ENCODE measurements around the gene DVL1.

DVL1 gene

DNA sequence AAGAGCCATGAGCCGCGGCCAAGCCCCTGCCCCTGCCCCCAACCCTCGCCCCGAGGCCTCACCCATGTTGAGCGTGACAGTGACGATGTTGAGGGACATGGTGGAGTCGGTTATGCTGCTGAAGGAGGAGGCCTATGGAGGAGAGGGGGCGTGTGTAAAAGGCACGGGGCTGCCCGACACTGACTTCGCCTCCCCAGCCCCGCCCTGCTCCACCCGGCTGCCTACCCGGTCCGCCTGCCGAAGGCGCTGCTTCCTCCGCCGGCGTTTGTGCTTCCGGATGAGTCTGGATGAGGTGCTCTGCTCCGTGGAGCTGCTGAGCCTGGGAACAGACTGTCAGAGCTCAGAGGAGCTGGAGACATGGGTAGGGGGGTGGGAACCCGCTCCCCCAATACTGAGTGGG, 9.0 kb downstream of the DVL1 start:
- no peak for DNase-seq

DNA sequence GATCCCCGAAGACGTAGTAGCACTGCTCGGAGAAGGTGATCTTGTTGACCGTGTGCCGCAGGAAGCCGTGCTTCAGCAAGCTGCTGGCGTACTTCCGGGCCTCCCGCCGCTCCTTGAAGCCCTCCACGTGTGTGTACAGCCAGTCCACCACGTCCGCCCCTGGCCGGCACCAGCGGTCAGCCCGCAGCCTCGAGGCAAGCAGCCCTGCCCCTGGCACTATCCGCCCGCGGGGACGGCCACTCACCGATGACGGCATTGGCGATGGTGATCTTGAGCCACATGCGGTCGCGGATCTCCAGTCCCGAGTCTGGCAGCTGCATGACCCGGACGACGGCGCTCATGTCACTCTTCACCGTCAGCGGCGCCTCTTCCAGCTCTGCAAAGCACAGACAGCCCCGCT, 10.9 kb downstream of the DVL1 start:
- no peak for DNase-seq

DNA sequence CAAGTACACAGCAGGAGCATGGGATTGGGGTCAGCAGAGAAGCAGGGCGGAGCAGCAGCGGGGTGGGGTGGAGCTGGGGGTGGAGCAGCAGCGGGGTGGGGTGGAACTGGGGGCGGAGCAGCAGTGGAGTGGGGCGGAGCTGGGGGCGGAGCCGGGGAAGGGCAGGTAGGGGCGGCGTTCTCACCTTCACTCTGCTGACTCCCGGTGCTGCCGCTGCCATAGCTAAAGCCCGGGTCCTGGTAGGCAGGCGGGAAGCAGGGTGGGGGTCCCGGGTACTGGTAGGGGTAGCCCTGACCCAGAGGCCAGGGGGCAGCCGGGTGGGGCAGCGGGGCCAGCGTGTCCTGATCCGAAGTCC, 11.4 kb downstream of the DVL1 start:
- DNase-seq = no peak

DNA sequence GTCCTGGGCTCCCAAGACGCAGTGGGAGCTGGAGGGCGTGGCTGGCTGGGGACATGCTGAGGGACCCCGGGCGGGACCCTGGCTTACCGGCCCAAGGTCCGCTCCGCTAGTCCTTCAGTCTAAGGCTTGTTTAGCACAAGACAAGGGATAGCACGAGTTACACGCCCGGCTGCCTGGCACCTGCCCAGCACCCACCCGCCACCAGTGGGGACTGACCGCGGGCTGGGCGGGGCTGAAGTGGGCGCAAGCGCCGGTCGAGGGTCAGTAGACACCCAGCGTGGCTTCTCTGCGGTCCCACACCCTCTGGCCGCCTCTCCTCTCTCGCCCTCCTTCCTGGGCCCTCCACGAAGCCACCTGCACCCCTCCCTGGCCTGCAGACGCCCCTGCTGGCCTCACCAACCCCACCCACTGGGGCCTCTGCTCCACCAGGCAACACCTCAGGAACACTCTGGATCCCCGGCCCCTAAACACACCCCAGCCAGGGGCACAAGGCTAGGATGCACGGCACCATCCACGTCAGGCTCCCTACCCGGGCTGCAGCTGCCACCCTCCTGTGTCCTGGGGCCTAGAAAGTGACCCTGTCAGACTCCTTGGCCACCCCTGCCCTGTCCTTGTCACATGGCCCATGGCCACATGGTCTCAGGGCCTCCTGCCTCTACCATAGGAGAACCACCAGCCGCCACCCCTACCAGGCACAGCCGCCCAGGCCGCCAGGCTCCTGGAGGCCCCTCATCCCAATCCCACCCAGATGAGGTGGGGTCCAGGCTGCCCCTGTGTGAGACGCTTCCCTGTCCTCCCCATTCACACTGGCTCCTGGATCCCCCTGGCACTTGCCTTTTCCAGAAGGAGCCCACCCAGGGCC, 12.1 kb downstream of the DVL1 start:
- no peak for DNase-seq

DNA sequence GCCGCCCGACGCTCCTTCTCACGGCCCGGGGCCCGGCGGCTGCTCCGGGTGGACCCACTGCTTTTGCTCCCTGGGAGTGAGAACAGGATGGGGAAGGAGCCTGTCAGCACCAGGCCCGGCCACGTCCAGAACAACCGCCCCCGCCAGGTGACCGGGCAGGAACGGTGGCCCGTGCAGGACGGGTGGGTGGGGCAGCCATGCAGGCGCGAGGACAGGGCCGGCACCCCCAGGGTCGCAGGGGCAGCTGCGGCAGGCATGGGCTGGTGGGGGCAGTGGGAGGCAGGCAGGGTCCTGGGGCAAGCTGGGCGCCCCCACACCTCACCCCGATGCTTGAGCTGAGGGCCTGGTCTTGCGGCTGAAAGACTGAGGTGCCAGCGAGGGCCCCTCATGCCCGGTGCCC, 12.8 kb downstream of the DVL1 start:
- DNase-seq = no peak

DNA sequence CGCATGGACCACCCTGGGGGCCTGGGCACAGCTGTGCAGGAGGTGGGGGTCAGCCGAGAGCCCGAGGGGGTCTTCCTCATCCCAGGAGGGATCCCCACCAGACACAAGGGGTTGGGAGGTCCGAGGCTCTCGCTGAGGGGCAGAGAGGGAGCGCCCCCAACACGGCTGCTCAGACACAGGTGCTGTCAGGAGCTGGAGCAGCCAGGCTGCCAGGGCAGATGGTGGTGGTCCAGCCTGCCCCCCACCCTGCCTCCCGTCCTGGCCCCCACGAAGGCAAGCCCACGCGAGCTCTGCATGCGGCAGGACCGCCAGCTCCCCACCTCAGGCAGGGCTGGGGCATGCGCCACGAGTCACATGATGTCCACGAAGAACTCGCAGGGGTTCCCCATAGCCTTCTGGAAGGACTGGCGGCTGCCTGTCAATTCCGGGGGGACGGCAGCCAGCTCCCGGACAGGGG, 13.4 kb downstream of the DVL1 start:
- no peak for DNase-seq

DNA sequence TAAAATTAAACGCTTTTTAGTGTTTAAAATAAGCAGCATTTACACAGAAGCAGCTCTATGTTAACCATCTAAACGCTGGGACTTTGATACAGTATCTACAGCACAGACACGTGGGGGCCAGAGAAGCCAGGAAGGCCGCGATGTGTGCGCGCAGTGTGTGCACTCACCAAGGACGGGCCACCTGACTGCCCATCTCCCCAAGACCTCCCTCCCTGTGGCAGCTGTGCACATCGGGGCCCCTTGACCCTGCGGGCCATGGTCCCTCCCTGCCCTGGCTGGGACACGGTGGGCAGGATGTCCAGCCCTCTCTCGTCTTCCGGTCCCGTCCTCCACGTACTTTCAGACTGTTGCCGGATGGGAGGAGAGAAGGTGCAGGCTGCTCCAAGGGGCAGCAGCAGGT, 13.9 kb downstream of the DVL1 start:
- DNase-seq = no peak

DNA sequence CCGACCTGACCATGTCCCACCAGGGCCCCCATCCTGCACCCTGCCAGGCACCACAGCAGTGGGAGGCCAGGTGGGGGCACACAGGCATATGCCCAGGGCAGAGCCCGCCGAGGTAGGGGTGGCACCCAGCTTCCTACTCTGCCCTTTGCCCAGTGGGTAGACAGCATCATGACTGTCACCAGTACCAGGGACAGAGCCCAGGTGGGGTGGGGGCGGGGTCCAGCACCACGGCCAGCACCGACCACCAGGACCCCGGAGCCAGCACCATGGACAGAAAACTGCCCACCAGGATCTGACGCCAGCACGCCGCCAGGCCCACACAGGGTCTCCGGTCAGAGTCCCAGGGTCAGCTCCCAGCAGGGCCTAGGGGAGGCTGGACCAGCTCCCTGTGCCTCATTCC, 14.4 kb downstream of the DVL1 start:
- DNase-seq = no peak

DNA sequence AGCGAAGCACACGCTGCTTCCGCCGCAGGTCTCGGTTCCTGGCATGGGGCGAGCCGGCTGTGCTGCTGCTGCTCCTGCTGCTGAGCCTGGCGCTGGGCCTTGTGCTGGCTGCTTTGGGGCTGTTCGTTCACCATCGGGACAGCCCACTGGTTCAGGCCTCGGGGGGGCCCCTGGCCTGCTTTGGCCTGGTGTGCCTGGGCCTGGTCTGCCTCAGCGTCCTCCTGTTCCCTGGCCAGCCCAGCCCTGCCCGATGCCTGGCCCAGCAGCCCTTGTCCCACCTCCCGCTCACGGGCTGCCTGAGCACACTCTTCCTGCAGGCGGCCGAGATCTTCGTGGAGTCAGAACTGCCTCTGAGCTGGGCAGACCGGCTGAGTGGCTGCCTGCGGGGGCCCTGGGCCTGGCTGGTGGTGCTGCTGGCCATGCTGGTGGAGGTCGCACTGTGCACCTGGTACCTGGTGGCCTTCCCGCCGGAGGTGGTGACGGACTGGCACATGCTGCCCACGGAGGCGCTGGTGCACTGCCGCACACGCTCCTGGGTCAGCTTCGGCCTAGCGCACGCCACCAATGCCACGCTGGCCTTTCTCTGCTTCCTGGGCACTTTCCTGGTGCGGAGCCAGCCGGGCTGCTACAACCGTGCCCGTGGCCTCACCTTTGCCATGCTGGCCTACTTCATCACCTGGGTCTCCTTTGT, 15.5 kb downstream of the DVL1 start:
- no peak for DNase-seq

DNA sequence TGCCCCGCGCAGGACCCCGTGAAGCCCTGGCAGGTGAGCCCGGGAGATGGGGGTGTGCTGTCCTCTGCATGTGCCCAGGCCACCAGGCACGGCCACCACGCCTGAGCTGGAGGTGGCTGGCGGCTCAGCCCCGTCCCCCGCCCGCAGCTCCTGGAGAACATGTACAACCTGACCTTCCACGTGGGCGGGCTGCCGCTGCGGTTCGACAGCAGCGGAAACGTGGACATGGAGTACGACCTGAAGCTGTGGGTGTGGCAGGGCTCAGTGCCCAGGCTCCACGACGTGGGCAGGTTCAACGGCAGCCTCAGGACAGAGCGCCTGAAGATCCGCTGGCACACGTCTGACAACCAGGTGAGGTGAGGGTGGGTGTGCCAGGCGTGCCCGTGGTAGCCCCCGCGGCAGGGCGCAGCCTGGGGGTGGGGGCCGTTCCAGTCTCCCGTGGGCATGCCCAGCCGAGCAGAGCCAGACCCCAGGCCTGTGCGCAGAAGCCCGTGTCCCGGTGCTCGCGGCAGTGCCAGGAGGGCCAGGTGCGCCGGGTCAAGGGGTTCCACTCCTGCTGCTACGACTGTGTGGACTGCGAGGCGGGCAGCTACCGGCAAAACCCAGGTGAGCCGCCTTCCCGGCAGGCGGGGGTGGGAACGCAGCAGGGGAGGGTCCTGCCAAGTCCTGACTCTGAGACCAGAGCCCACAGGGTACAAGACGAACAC, 16.3 kb downstream of the DVL1 start:
- DNase-seq = no peak

DNA sequence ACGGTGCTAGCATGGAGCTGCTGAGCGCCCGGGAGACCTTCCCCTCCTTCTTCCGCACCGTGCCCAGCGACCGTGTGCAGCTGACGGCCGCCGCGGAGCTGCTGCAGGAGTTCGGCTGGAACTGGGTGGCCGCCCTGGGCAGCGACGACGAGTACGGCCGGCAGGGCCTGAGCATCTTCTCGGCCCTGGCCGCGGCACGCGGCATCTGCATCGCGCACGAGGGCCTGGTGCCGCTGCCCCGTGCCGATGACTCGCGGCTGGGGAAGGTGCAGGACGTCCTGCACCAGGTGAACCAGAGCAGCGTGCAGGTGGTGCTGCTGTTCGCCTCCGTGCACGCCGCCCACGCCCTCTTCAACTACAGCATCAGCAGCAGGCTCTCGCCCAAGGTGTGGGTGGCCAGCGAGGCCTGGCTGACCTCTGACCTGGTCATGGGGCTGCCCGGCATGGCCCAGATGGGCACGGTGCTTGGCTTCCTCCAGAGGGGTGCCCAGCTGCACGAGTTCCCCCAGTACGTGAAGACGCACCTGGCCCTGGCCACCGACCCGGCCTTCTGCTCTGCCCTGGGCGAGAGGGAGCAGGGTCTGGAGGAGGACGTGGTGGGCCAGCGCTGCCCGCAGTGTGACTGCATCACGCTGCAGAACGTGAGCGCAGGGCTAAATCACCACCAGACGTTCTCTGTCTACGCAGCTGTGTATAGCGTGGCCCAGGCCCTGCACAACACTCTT, 17.0 kb downstream of the DVL1 start:
- no peak for DNase-seq

DNA sequence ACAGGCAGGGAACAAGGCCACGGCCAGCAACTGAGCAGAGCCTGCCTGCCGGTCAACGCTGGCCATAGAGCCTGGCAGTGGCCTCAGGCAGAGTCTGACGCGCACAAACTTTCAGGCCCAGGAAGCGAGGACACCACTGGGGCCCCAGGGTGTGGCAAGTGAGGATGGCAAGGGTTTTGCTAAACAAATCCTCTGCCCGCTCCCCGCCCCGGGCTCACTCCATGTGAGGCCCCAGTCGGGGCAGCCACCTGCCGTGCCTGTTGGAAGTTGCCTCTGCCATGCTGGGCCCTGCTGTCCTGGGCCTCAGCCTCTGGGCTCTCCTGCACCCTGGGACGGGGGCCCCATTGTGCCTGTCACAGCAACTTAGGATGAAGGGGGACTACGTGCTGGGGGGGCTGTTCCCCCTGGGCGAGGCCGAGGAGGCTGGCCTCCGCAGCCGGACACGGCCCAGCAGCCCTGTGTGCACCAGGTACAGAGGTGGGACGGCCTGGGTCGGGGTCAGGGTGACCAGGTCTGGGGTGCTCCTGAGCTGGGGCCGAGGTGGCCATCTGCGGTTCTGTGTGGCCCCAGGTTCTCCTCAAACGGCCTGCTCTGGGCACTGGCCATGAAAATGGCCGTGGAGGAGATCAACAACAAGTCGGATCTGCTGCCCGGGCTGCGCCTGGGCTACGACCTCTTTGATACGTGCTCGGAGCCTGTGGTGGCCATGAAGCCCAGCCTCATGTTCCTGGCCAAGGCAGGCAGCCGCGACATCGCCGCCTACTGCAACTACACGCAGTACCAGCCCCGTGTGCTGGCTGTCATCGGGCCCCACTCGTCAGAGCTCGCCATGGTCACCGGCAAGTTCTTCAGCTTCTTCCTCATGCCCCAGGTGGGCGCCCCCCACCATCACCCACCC, 17.9 kb downstream of the DVL1 start, which contains the start of gene TAS1R3:
TAS1R3 (plus strand) TSS at position 213 of the 898 bp plus-strand sequence; CDS start at position 279, 66 bp downstream.
- DNase-seq = no peak

DNA sequence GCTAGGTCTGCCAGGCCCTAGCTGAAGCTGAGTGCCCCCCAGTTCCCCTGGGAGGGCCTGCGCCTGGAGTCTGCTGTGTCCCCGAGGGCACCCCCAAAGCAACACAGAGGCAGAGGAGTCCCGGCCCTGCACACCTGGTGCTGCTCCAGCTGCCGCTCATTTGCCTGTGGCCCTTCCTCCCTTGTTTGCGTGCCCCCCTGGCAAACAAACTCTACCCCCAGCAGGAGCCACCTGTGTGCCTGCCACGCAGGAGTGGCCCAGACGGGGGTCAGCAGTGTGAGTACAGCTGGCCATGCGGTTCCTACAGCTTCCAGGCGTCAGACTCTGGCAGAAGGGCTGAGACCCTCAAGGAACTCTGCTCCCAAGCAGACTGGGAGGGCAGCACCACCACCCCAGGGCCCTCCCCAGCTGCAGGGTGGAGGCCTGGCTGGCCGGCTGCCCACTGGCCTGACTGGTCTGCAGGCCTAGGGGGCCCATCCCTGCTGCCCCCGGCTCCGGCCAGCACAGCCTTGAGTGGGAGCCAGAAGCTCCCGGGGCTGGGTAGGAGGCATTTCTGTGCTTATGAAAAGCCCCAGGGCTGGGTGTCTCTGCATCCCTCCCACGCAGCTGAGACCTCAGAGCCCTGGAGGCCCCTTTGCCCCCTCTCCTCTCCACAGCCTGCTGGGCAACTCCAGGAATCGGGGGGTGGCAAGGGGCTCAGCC, 18.7 kb downstream of the DVL1 start:
- no peak for DNase-seq

DNA sequence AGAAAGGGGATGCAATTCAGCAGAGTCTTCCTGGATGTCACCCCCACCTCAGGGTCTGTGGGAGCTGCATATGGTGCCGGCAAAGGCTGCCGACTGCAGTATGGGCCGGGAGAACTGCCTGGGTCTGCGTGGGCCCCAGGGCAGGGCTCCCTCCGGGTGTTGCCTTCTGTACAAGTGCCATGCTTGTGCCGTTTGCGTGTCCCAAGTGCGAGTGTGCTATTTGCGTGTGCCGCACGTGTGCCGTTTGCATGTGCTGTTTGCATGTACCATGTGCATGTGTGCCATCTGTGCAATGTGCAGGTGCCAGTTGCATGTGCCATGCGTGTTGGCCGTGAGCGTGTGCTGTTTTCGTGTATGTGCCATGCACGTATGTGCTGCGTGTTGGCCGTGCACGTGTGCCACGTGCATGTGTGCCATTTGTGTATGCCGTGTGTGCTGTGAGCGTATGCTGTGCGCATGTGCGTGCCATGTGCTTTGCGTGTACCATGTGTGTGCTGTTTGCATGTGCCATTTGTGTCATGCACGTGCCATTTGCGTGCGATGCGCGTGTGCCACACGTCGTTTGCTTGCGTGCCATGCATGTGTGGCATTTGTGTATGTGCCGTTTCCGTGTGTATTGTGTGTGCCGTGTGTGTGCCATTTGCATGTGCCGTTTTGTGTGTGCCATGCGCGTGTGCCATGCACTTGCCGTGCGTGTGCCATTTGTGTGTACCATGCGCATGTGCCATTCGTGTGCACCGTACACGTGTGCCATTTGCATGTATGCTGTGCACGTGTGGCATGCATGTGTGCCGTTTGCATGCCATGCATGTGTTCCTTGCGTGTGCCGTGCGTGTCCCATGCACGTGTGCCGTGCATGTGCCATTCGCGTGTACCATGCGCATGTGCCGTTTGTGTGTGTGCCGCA, 19.7 kb downstream of the DVL1 start:
- no peak for DNase-seq

DNA sequence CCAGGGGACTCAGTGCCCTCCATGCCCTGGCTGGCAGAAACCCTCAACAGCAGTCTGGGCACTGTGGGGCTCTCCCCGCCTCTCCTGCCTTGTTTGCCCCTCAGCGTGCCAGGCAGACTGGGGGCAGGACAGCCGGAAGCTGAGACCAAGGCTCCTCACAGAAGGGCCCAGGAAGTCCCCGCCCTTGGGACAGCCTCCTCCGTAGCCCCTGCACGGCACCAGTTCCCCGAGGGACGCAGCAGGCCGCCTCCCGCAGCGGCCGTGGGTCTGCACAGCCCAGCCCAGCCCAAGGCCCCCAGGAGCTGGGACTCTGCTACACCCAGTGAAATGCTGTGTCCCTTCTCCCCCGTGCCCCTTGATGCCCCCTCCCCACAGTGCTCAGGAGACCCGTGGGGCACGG, 21.0 kb downstream of the DVL1 start:
- DNase-seq = no peak

DNA sequence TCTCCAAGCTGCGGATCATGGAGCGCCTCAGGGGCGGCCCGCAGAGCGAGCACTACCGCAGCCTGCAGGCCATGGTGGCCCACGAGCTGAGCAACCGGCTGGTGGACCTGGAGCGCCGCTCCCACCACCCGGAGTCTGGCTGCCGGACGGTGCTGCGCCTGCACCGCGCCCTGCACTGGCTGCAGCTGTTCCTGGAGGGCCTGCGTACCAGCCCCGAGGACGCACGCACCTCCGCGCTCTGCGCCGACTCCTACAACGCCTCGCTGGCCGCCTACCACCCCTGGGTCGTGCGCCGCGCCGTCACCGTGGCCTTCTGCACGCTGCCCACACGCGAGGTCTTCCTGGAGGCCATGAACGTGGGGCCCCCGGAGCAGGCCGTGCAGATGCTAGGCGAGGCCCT, 21.9 kb downstream of the DVL1 start:
- no peak for DNase-seq

DNA sequence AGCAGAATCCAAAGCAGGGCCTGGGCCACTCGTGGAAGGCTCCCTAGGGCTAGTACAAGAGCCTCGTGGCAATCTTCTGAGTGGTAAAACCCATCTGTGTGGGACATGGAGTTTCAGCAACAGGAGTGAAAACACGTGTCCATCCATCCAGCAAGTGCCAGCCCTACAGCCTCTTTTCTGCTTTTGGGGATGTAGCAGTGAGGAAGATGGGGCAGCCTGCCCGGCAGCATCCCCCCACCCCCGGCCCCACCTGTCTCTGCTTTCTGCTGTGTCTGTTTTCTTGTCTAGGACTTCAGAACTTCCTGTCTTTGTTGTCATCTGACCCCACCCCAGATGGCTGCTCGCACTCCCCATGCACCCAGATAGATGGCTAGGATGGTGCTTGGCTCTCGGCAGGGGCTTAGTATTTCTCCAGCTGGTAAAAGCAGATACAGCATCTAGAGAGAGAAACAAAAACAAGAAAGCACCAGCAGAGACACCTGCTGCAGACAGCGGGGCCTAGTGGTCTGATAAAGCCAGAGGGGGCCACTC, 23.1 kb downstream of the DVL1 start:
- DNase-seq = no peak

DNA sequence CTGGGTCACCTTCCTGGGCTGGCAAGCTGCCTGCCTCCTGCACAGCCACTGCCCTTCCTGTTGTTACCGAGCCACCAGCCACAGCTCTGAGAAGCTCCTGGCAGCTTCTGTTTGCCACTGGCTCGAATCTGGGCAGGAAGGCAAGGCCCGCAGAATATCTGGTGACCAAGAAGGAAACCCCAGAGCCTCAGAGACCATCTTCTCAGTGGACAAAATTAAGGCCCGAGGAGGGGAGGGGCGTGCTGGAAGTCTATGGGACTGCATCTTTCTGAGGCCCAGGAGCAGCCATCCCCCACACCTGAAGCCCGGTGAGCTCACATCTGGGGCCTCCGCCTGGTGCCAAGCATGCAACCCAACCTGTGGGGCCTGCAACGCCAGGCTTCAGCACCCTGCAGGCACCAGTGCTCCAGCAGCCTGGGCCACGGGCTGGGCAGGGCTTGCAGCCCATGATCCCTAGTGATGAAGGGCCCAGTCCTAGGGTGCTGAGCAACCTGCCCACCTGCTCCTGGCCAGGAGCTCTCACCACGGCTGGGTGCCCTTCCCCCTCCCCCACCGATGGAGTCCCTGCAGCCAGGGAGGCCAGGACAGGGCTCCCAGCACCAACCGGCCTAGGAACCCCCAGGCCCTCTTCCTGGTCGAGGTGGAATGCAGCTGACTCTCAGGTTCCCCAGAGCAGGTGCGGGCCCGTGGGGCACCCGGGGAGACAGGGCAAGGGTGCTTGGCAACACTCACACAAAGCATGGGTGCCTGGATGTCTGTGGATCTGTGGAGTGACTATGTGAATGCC, 23.7 kb downstream of the DVL1 start:
- DNase-seq = no peak

Measured in AML-193 (cell line).